ENCODE results near the gene UNC13D.

The UNC13D gene

GRCh38 chr17:75785016-75785890, 59.0 kb downstream of the UNC13D start:
- peak overlapping the region; percentile 86 for H3K4me3 ChIP-seq
- H3K36me3 ChIP-seq (ENCODE audit: insufficient read depth, low read length) = peaks cover 2% of the 10 kb centered on the region; the same call in 1 of the 2 replicates
- TF ChIP-seq POLR2AphosphoS5 (IDR thresholded peaks at IDR 0.05; ENCODE audit: borderline replicate concordance, low read depth, low read length) (peak; percentile 73), EZH2 (IDR thresholded peaks at IDR 0.05) (no peak)
- no peaks in the 10 kb centered on the region for H3K9me3 ChIP-seq (ENCODE audit: low read depth, low read length)
- no peak for DNase-seq (ENCODE audit: low read depth, low spot score)
- H3K9ac ChIP-seq (ENCODE audit: insufficient read length) = peak overlapping the region; percentile 100
- H3K27ac ChIP-seq = peak overlapping the region; percentile 97

- Histone ChIP-seq H3K36me3 (ENCODE audit: insufficient read depth, low read length) (no peaks in the 10 kb centered on the region), H3K4me3 (peak within 1 kb of the TSS; percentile 86), H3K27ac (peak within 1 kb of the TSS; percentile 97), H3K9me3 (ENCODE audit: low read depth, low read length) (no peaks in the 10 kb centered on the region), H3K9ac (ENCODE audit: insufficient read length) (peak within 1 kb of the TSS; percentile 100)
- TF ChIP-seq EZH2 (IDR thresholded peaks at IDR 0.05) (no peak), POLR2AphosphoS5 (IDR thresholded peaks at IDR 0.05; ENCODE audit: borderline replicate concordance, low read depth, low read length) (peak; percentile 50; the same call in 1 of the 2 replicates)
- DNase-seq (ENCODE audit: low read depth, low spot score) = peak; percentile 98
Observed at GRCh38 chr17:75784473-75785015, 59.7 kb downstream of the UNC13D start, which contains the start of gene UNK. UNK (plus strand) TSS chr17:75784806; CDS start chr17:75784881, 75 bp downstream.

- Histone ChIP-seq H3K9me3 (ENCODE audit: low read depth, low read length) (no peaks in the 10 kb centered on the region), H3K36me3 (ENCODE audit: insufficient read depth, low read length) (peaks cover 3% of the 10 kb centered on the region), H3K9ac (ENCODE audit: insufficient read length) (peak overlapping the region; percentile 100), H3K4me3 (peak overlapping the region; percentile 86), H3K27ac (peak overlapping the region; percentile 76)
- no peak for DNase-seq (ENCODE audit: low read depth, low spot score)
- TF ChIP-seq EZH2 (IDR thresholded peaks at IDR 0.05) (no peak), FOXP2 (optimal IDR thresholded peaks at IDR 0.05; ENCODE audit: control extremely low read depth, extremely low read length, insufficient read depth) (no peak), POLR2AphosphoS5 (IDR thresholded peaks at IDR 0.05; ENCODE audit: borderline replicate concordance, low read depth, low read length) (no peak)
Observed at GRCh38 chr17:75783803-75784472, 60.3 kb downstream of the UNC13D start.

GRCh38 chr17:75783069-75783783, 61.0 kb downstream of the UNC13D start:
- peak overlapping the region; percentile 86; the same call in 1 of the 2 replicates for H3K4me3 ChIP-seq
- TF ChIP-seq POLR2AphosphoS5 (IDR thresholded peaks at IDR 0.05; ENCODE audit: borderline replicate concordance, low read depth, low read length) (no peak), FOXP2 (optimal IDR thresholded peaks at IDR 0.05; ENCODE audit: control extremely low read depth, extremely low read length, insufficient read depth) (no peak), EZH2 (IDR thresholded peaks at IDR 0.05) (no peak)
- peak overlapping the region; percentile 76 for H3K27ac ChIP-seq
- H3K9ac ChIP-seq (ENCODE audit: insufficient read length) = peak overlapping the region; percentile 100
- H3K36me3 ChIP-seq (ENCODE audit: insufficient read depth, low read length) = peaks cover 10% of the 10 kb centered on the region
- H3K9me3 ChIP-seq (ENCODE audit: low read depth, low read length) = no peaks in the 10 kb centered on the region; the same call in 1 of the 2 replicates
- DNase-seq (ENCODE audit: low read depth, low spot score) = no peak

- peak overlapping the region; percentile 79 for H3K27ac ChIP-seq
- H3K4me3 ChIP-seq = peak overlapping the region; percentile 53
- no peaks in the 10 kb centered on the region; the same call in 1 of the 2 replicates for H3K9me3 ChIP-seq (ENCODE audit: low read depth, low read length)
- TF ChIP-seq POLR2AphosphoS5 (IDR thresholded peaks at IDR 0.05; ENCODE audit: borderline replicate concordance, low read depth, low read length) = no peak
- TF ChIP-seq FOXP2 (optimal IDR thresholded peaks at IDR 0.05; ENCODE audit: control extremely low read depth, extremely low read length, insufficient read depth) = no peak
- no peak for TF ChIP-seq EZH2 (IDR thresholded peaks at IDR 0.05)
- H3K9ac ChIP-seq (ENCODE audit: insufficient read length) = peak overlapping the region; percentile 27
- no peak for DNase-seq (ENCODE audit: low read depth, low spot score)
- H3K36me3 ChIP-seq (ENCODE audit: insufficient read depth, low read length) = peaks cover 33% of the 10 kb centered on the region
Observed at GRCh38 chr17:75779987-75780889, 64.0 kb downstream of the UNC13D start.

- Histone ChIP-seq H3K4me3 (peak overlapping the region; percentile 85), H3K9ac (ENCODE audit: insufficient read length) (peak overlapping the region; percentile 99), H3K9me3 (ENCODE audit: low read depth, low read length) (no peaks in the 10 kb centered on the region; the same call in 1 of the 2 replicates), H3K36me3 (ENCODE audit: insufficient read depth, low read length) (peaks cover 33% of the 10 kb centered on the region), H3K27ac (peak overlapping the region; percentile 82)
- DNase-seq (ENCODE audit: low read depth, low spot score) = peak; percentile 100
- TF ChIP-seq POLR2AphosphoS5 (IDR thresholded peaks at IDR 0.05; ENCODE audit: borderline replicate concordance, low read depth, low read length) (peak; percentile 100), FOXP2 (optimal IDR thresholded peaks at IDR 0.05; ENCODE audit: control extremely low read depth, extremely low read length, insufficient read depth) (peak; percentile 78), EZH2 (IDR thresholded peaks at IDR 0.05) (no peak)
Observed at GRCh38 chr17:75779250-75779986, 64.8 kb downstream of the UNC13D start.

All from SK-N-MC (cell line).